ENCODE data around the gene TTLL8. TPM values are rescaled to one million over a fixed set of nuclear protein-coding genes. Genes with fewer than 3 reads are reported as not detected.

Gene TTLL8
- total RNA-seq, 2 experiments from 2014 or later, result 0.06 to 0.72 TPM

DNA sequence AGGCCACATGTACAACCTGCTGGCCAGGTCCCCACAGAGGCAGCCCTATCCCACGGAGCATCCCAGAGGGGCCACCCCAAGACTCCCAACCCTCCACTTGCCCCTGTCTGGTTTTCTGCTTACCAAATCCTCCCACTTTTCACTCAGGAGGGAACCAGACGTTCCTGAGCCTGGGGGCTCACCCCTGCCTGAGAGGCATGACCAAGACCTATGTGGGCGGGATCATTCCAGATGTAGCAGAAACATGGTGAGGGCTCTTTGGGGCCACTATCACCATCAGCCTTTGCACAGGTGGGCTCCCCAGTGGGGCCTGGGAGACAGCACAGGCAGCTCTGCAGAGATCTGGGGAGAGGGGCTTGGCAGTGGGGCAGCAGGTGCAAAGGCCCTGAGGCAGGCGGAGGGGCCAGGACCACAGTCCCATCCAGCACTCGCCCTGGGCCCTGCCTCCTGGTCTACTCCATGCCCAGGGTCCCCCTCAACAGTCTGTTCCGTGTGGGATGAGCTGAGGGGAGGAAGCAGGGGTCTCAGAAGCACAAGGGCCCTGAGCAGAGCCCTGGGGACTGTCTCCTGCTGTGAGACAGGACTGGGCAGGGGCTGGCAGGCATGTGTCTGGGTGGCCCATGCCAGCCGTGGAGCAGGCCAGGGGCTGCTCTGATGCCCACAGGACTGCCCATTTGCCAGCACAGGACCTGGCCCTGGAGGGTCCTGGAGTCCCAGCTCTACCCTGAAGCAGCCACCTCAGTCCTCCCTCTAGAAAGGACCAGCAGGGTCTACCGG, 88.2 kb downstream of the TTLL8 start:
- intact Hi-C loops (cut with micrococcal nuclease; ENCODE audit: unreplicated experiment), result no loop called here
- no peak overlapping the region for H3K27ac ChIP-seq (ENCODE audit: low read depth, low read length, poor library complexity, severe bottlenecking)
- H3K4me2 ChIP-seq (ENCODE audit: low read length), result 0 out of 2 replicates have a peak overlapping the region, but pooled peaks have one; percentile 61
- no peak for TF ChIP-seq EZH2phosphoT487 (IDR thresholded peaks at IDR 0.05; ENCODE audit: borderline replicate concordance, low read depth, low read length)
- TF ChIP-seq, protein P1, sequence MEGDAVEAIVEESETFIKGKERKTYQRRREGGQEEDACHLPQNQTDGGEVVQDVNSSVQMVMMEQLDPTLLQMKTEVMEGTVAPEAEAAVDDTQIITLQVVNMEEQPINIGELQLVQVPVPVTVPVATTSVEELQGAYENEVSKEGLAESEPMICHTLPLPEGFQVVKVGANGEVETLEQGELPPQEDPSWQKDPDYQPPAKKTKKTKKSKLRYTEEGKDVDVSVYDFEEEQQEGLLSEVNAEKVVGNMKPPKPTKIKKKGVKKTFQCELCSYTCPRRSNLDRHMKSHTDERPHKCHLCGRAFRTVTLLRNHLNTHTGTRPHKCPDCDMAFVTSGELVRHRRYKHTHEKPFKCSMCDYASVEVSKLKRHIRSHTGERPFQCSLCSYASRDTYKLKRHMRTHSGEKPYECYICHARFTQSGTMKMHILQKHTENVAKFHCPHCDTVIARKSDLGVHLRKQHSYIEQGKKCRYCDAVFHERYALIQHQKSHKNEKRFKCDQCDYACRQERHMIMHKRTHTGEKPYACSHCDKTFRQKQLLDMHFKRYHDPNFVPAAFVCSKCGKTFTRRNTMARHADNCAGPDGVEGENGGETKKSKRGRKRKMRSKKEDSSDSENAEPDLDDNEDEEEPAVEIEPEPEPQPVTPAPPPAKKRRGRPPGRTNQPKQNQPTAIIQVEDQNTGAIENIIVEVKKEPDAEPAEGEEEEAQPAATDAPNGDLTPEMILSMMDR (conservative IDR thresholded peaks at IDR 0.05; ENCODE audit: low read length), result no peak
- CTCF ChIA-PET (ENCODE audit: unreplicated experiment), result no interaction called here
- H4K20me1 ChIP-seq (ENCODE audit: insufficient read depth, low read length), result 0 out of 2 replicates have a peak, but pooled peaks cover 4% of the 10 kb centered on the region
- H3K4me1 ChIP-seq (ENCODE audit: insufficient read depth, low read length, poor library complexity, severe bottlenecking), result peaks cover 37% of the 10 kb centered on the region
- no peak overlapping the region for H3K4me3 ChIP-seq (ENCODE audit: low read depth, low read length, poor library complexity, severe bottlenecking)
- no peaks in the 10 kb centered on the region for H3K79me2 ChIP-seq (ENCODE audit: insufficient read depth, low read depth, low read length)
- H2AFZ ChIP-seq (ENCODE audit: low read length), result no peak overlapping the region
- H3K36me3 ChIP-seq (ENCODE audit: insufficient read depth, low read length), result peaks cover 6% of the 10 kb centered on the region; the same call in 1 of the 2 replicates
- BruUV-seq (replicated peaks), result no TSS peak
- H3K9me2 ChIP-seq (ENCODE audit: insufficient read depth, low read length), result no peaks in the 10 kb centered on the region
- no peaks in the 10 kb centered on the region; the same call in 1 of the 2 replicates for H3K9me3 ChIP-seq (ENCODE audit: low read length)
- DNase-seq (ENCODE audit: low spot score), result no peak
- POLR2A ChIA-PET, result no interaction called here

DNA sequence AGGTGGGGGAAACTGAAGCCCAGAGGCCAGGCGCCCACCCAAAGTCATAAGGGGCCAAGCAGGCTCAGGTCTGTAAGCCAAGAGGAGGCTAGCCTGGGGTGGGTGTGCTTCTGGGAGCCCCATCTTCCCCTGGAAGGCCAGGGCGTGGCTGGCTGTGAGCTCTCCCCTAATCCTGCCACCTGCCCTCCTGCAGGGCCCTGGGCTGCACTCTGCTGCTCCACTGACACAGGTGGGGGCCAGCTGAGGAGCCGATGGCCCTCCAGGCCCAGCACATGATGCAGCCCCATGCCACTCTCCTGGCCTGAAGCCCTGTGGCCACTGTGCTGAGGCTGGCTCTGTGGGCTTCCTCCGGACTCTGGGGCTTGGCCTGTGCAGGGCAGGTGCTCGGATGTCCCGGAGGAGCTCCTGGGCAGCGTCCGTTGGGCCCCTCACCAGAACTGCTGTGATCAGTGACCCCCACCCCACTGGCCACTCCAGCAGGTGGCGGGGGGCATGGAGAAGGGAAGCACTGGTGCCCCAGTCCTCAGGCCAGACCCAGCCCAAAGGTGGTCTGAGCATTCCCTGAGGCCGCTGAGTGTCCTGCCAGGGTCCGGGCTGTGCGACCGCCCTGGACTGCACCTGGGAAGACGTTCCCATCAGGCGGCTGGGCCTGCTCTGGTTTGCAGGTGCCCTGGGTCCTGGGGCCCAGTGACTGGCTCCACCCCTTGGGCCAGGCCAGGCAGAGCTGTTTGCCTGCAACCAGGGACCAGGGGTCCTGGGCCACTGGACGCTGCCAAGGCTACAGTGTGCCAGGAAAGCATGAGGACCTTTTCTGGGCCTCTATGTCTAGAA, 89.1 kb downstream of the TTLL8 start:
- intact Hi-C loops (cut with micrococcal nuclease; ENCODE audit: unreplicated experiment), result no loop called here
- no peak overlapping the region for H3K27ac ChIP-seq (ENCODE audit: low read depth, low read length, poor library complexity, severe bottlenecking)
- no peak overlapping the region for H3K4me3 ChIP-seq (ENCODE audit: low read depth, low read length, poor library complexity, severe bottlenecking)
- H3K4me2 ChIP-seq (ENCODE audit: low read length), result no peak overlapping the region
- H4K20me1 ChIP-seq (ENCODE audit: insufficient read depth, low read length), result 0 out of 2 replicates have a peak, but pooled peaks cover 4% of the 10 kb centered on the region
- H3K9me3 ChIP-seq (ENCODE audit: low read length), result no peaks in the 10 kb centered on the region; the same call in 1 of the 2 replicates
- H3K9me2 ChIP-seq (ENCODE audit: insufficient read depth, low read length), result no peaks in the 10 kb centered on the region
- no peak for DNase-seq (ENCODE audit: low spot score)
- BruUV-seq (replicated peaks), result no TSS peak
- CTCF ChIA-PET (ENCODE audit: unreplicated experiment), result no interaction called here
- peaks cover under 1% of the 10 kb centered on the region; the same call in 1 of the 2 replicates for H3K79me2 ChIP-seq (ENCODE audit: insufficient read depth, low read depth, low read length)
- no peak for TF ChIP-seq EZH2phosphoT487 (IDR thresholded peaks at IDR 0.05; ENCODE audit: borderline replicate concordance, low read depth, low read length)
- TF ChIP-seq, protein P1 (conservative IDR thresholded peaks at IDR 0.05; ENCODE audit: low read length), result no peak
- no peak overlapping the region for H2AFZ ChIP-seq (ENCODE audit: low read length)
- POLR2A ChIA-PET, result no interaction called here
- H3K36me3 ChIP-seq (ENCODE audit: insufficient read depth, low read length), result peaks cover 15% of the 10 kb centered on the region
- peaks cover 42% of the 10 kb centered on the region for H3K4me1 ChIP-seq (ENCODE audit: insufficient read depth, low read length, poor library complexity, severe bottlenecking)

Other genes starting within 250 kb of the TTLL8 start
- gene BRD1, start 230.4 kb downstream of the TTLL8 start, total RNA-seq (2014; rRNA removed; shearing (Covaris generic)), result 37.3 and 38.1 TPM in 2 replicates
- gene BRD1, start 230.4 kb downstream of the TTLL8 start, total RNA-seq (2022), result 46.6 and 47.3 TPM in 2 replicates
- gene ZBED4, start 204.5 kb downstream of the TTLL8 start, total RNA-seq (2014; rRNA removed; shearing (Covaris generic)), result 27.8 and 30.4 TPM in 2 replicates
- gene ZBED4, start 204.5 kb downstream of the TTLL8 start, total RNA-seq (2022), result 31.6 and 33.6 TPM in 2 replicates
- gene ALG12, start 139.9 kb downstream of the TTLL8 start, total RNA-seq (2014; rRNA removed; shearing (Covaris generic)), result 6.4 and 11.7 TPM in 2 replicates
- gene ALG12, start 139.9 kb downstream of the TTLL8 start, total RNA-seq (2022), result 11.4 and 14.0 TPM in 2 replicates
- 32.5 and 35.3 TPM in 2 replicates for gene CRELD2, start 139.7 kb downstream of the TTLL8 start, total RNA-seq (2014; rRNA removed; shearing (Covaris generic))
- 27.4 and 32.0 TPM in 2 replicates for gene CRELD2, start 139.7 kb downstream of the TTLL8 start, total RNA-seq (2022)
- 74.3 and 81.7 TPM in 2 replicates for gene PIM3, start 97.5 kb downstream of the TTLL8 start, total RNA-seq (2014; rRNA removed; shearing (Covaris generic))
- 60.5 and 66.5 TPM in 2 replicates for gene PIM3, start 97.5 kb downstream of the TTLL8 start, total RNA-seq (2022)
- 0.03 TPM in 1 of 2 replicates, not detected in the other for gene IL17REL, start 45.5 kb downstream of the TTLL8 start, total RNA-seq (2014; rRNA removed; shearing (Covaris generic))
- not detected in 2 replicates for gene IL17REL, start 45.5 kb downstream of the TTLL8 start, total RNA-seq (2022)
- gene MLC1, start 27.1 kb upstream of the TTLL8 start, total RNA-seq (2014; rRNA removed; shearing (Covaris generic)), result 0.16 TPM in 1 of 2 replicates, not detected in the other
- gene MLC1, start 27.1 kb upstream of the TTLL8 start, total RNA-seq (2022), result not detected in 2 replicates
- gene MOV10L1, start 31.7 kb upstream of the TTLL8 start, total RNA-seq (2014; rRNA removed; shearing (Covaris generic)), result 0.03 and 0.22 TPM in 2 replicates
- gene MOV10L1, start 31.7 kb upstream of the TTLL8 start, total RNA-seq (2022), result 0.66 and 1.1 TPM in 2 replicates
- not detected in 2 replicates for gene PANX2, start 112.4 kb upstream of the TTLL8 start, total RNA-seq (2014; rRNA removed; shearing (Covaris generic))
- gene PANX2, start 112.4 kb upstream of the TTLL8 start, total RNA-seq (2022), result not detected in 2 replicates
- 111 and 126 TPM in 2 replicates for gene TRABD, start 127.6 kb upstream of the TTLL8 start, total RNA-seq (2014; rRNA removed; shearing (Covaris generic))
- 119 and 128 TPM in 2 replicates for gene TRABD, start 127.6 kb upstream of the TTLL8 start, total RNA-seq (2022)
- 43.7 and 44.2 TPM in 2 replicates for gene SELENOO, start 142.7 kb upstream of the TTLL8 start, total RNA-seq (2014; rRNA removed; shearing (Covaris generic))
- 34.0 and 40.2 TPM in 2 replicates for gene SELENOO, start 142.7 kb upstream of the TTLL8 start, total RNA-seq (2022)
- 52.8 and 57.7 TPM in 2 replicates for gene TUBGCP6, start 186.7 kb upstream of the TTLL8 start, total RNA-seq (2014; rRNA removed; shearing (Covaris generic))
- gene TUBGCP6, start 186.7 kb upstream of the TTLL8 start, total RNA-seq (2022), result 63.2 and 68.8 TPM in 2 replicates
- 47.4 and 49.4 TPM in 2 replicates for gene HDAC10, start 193.0 kb upstream of the TTLL8 start, total RNA-seq (2014; rRNA removed; shearing (Covaris generic))
- gene HDAC10, start 193.0 kb upstream of the TTLL8 start, total RNA-seq (2022), result 74.6 and 74.9 TPM in 2 replicates
- 90.8 and 93.6 TPM in 2 replicates for gene MAPK12, start 203.4 kb upstream of the TTLL8 start, total RNA-seq (2014; rRNA removed; shearing (Covaris generic))
- 84.9 and 90.1 TPM in 2 replicates for gene MAPK12, start 203.4 kb upstream of the TTLL8 start, total RNA-seq (2022)
- 12.0 and 13.0 TPM in 2 replicates for gene MAPK11, start 212.1 kb upstream of the TTLL8 start, total RNA-seq (2014; rRNA removed; shearing (Covaris generic))
- gene MAPK11, start 212.1 kb upstream of the TTLL8 start, total RNA-seq (2022), result 18.6 and 19.7 TPM in 2 replicates
- gene PLXNB2, start 249.3 kb upstream of the TTLL8 start, total RNA-seq (2014; rRNA removed; shearing (Covaris generic)), result 10.7 and 13.6 TPM in 2 replicates
- 38.9 and 39.2 TPM in 2 replicates for gene PLXNB2, start 249.3 kb upstream of the TTLL8 start, total RNA-seq (2022)